Measurements from ENCODE around the gene ATE1. TPM values are rescaled to one million over a fixed set of nuclear protein-coding genes. Genes with fewer than 3 reads are reported as not detected.

Gene ATE1
- total RNA-seq, 6 donors from 2014 or later, result 13.5 to 27.9 (median 21.8) TPM

DNA sequence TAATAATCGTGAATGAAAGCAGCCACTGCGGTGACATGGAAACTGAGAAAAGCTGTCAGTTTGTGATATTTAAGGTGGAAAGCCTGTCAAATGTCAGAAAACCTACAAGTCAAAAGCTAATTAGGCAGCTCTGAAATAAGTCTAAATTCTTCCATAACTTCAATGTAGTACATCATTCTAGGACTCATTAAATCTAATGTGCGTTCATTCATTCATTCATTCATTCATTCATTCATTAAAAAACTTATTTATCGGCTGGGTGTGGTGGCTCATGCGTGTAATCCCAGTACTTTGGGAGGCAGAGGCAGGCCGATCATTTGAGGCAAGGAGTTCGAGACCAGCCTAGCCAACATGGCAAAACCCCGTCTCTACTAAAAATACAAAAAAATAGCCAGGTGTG, 79.7 kb downstream of the ATE1 start:
- Histone ChIP-seq H3K36me3 (peaks cover 0 to 28% (median 6%) of the 10 kb centered on the region in 4 donors), H3K9me3 (peaks cover 0 to 4% (median 0%) of the 10 kb centered on the region in 4 donors), H3K4me1 (no peaks in the 10 kb centered on the region), H3K4me3 (no peak overlapping the region), H3K27ac (no peak overlapping the region), H3K27me3 (no peaks in the 10 kb centered on the region)
- 88 to 90% methylated on average over 8 of the region's 8 CpGs for WGBS, 2 donors
- DNase-seq (no peak), ATAC-seq (ENCODE audit: low FRiP score in 2 of 2) (no peak)
- no peak for TF ChIP-seq CTCF (IDR thresholded peaks at IDR 0.05)
- no peak for TF ChIP-seq POLR2AphosphoS5 (IDR thresholded peaks at IDR 0.05)
- TF ChIP-seq EP300 (IDR thresholded peaks at IDR 0.05), result no peak
- TF ChIP-seq POLR2A (IDR thresholded peaks at IDR 0.05), result no peak

- H3K4me1 ChIP-seq, result no peaks in the 10 kb centered on the region
- TF ChIP-seq POLR2AphosphoS5 (IDR thresholded peaks at IDR 0.05), result no peak
- no peak for TF ChIP-seq CTCF (IDR thresholded peaks at IDR 0.05)
- no peak for TF ChIP-seq EP300 (IDR thresholded peaks at IDR 0.05)
- TF ChIP-seq POLR2A (IDR thresholded peaks at IDR 0.05), result no peak
- no peaks in the 10 kb centered on the region for H3K27me3 ChIP-seq
- 98 to 100% methylated on average over 2 of the region's 2 CpGs for WGBS, 2 donors
- H3K9me3 ChIP-seq, result peaks cover 0 to 4% (median 0%) of the 10 kb centered on the region in 4 donors
- no peak overlapping the region for H3K27ac ChIP-seq
- DNase-seq (no peak), ATAC-seq (ENCODE audit: low FRiP score in 2 of 2) (no peak)
- no peak overlapping the region for H3K4me3 ChIP-seq
- H3K36me3 ChIP-seq, result peaks cover 0 to 28% (median 6%) of the 10 kb centered on the region in 4 donors
Observed at GRCh38 chr10:121846555-121846954, 81.3 kb downstream of the ATE1 start.

DNA sequence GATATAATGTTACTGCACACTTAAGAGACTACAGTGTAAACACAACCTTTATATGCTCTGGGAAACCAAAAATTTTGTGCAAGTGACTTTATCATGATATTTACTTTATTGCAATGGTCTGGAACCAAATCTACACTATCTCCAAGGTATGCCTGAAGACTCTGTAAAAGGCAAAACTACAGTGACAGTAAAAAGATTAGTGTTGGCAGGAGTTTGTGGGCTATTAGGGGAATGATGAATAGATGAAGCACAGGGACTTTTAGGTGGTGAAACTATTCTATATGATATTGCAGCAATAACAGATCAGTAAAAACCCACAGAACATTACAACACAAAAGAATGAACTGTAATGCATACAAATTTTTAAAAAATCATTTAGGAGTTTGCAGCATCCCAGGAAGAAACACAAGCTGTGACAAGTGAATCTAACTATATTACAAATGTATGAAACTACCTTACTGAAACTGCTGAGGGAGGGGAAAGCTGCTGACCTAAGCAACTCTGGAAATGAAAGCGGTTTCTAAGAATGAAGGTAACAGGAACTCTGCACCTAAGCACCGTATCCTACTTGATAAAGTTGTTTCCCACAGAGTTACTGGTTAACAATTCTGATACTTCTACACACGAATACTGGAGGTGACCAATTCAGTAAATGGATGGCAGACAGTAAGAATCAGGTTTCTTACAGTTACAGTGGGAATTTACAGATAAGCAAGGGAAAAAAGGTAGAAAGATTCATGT, 82.6 kb downstream of the ATE1 start:
- DNase-seq, result no peak
- Histone ChIP-seq H3K4me1 (no peaks in the 10 kb centered on the region), H3K4me3 (no peak overlapping the region), H3K27me3 (no peaks in the 10 kb centered on the region), H3K27ac (no peak overlapping the region), H3K9me3 (peaks cover 0 to 4% (median 0%) of the 10 kb centered on the region in 4 donors), H3K36me3 (peaks cover 0 to 25% (median 6%) of the 10 kb centered on the region in 4 donors)
- 83 to 91% methylated on average over 3 of the region's 3 CpGs for WGBS, 2 donors
- TF ChIP-seq EP300 (IDR thresholded peaks at IDR 0.05) (no peak), CTCF (IDR thresholded peaks at IDR 0.05) (no peak), POLR2A (IDR thresholded peaks at IDR 0.05) (no peak), POLR2AphosphoS5 (IDR thresholded peaks at IDR 0.05) (no peak)
- ATAC-seq (ENCODE audit: low FRiP score in 2 of 2), result no peak

DNA sequence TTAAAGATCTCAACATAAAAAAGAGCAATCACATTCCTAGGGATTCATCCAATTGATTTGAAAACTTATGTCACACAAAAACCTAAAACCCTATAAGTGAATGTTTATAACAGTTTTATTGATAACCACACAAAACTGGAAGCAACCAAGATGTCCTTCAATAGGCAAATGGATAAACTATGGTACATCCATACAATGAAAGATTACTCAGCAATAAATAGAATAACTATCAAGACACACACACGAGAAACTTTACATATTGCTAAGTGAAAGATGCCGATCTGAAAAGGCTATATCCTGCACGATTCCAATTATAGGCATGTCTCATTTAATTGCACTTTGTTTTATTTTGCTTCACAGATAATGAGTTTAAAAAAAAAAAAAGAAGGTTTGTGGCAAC, 83.3 kb downstream of the ATE1 start:
- H3K27me3 ChIP-seq, result no peaks in the 10 kb centered on the region
- no peak overlapping the region for H3K4me3 ChIP-seq
- H3K4me1 ChIP-seq, result no peaks in the 10 kb centered on the region
- DNase-seq, result no peak
- no peak for TF ChIP-seq CTCF (IDR thresholded peaks at IDR 0.05)
- TF ChIP-seq POLR2A (IDR thresholded peaks at IDR 0.05), result no peak
- ATAC-seq (ENCODE audit: low FRiP score in 2 of 2), result no peak
- peaks cover 0 to 25% (median 6%) of the 10 kb centered on the region in 4 donors for H3K36me3 ChIP-seq
- no peak overlapping the region for H3K27ac ChIP-seq
- peaks cover 0 to 4% (median 0%) of the 10 kb centered on the region in 4 donors for H3K9me3 ChIP-seq
- WGBS, 2 donors, result 64 to 81% methylated on average over 3 of the region's 3 CpGs

GRCh38 chr10:121843379-121843778, 84.5 kb downstream of the ATE1 start:
- DNase-seq, result no peak
- Histone ChIP-seq H3K4me1 (no peaks in the 10 kb centered on the region), H3K9me3 (peaks cover 0 to 4% (median 0%) of the 10 kb centered on the region in 4 donors), H3K36me3 (peaks cover 0 to 13% (median 5%) of the 10 kb centered on the region in 4 donors), H3K27me3 (no peaks in the 10 kb centered on the region), H3K27ac (no peak overlapping the region), H3K4me3 (no peak overlapping the region)
- TF ChIP-seq POLR2A (IDR thresholded peaks at IDR 0.05), result no peak
- TF ChIP-seq EP300 (IDR thresholded peaks at IDR 0.05), result no peak
- TF ChIP-seq POLR2AphosphoS5 (IDR thresholded peaks at IDR 0.05), result no peak
- TF ChIP-seq CTCF (IDR thresholded peaks at IDR 0.05), result no peak
- ATAC-seq (ENCODE audit: low FRiP score in 2 of 2), result no peak
- WGBS, 2 donors, result 95 to 96% methylated on average over 2 of the region's 2 CpGs
